SK-N-SH treated with all-trans-retinoic acid at 6 μM for 48 hours (cell line): Measurements from ENCODE around the gene TEP1.

Source experiments
- ATAC-seq: fragments of 200-7000 bp; cut with Tn5 transposase; 3 replicates; pipeline ENCODE4 v1.9.1; 2020; ENCODE audit warnings: mild to moderate bottlenecking, moderate library complexity
- ARNTL ChIP-seq: fragments of 450-650 bp; formaldehyde crosslinking; IDR thresholded peaks from 2 replicates; pipeline ENCODE4 v1.5.0; 2020; ENCODE audit warnings: low read depth, mild to moderate bottlenecking, moderate library complexity, borderline replicate concordance
- BACH2 ChIP-seq: fragments of 250-450 bp; sonication (Bioruptor Pico); IDR thresholded peaks from 2 replicates; pipeline ENCODE4 v1.9.0; 2021; ENCODE audit warnings: mild to moderate bottlenecking, borderline replicate concordance
- CREB5 ChIP-seq: fragments of 250-450 bp; sonication (Bioruptor Pico); IDR thresholded peaks from 2 replicates; pipeline ENCODE4 v1.5.1; 2020; ENCODE audit warnings: low read depth, mild to moderate bottlenecking, moderate library complexity
- CSDC2 ChIP-seq: fragments of 250-450 bp; sonication (Bioruptor Pico); IDR thresholded peaks from 2 replicates; pipeline ENCODE4 v1.5.0; 2020; ENCODE audit warnings: mild to moderate bottlenecking, moderate library complexity
- ESRRG ChIP-seq: fragments of 250-450 bp; sonication (Bioruptor Pico); IDR thresholded peaks from 2 replicates; pipeline ENCODE4 v1.6.1; 2021; ENCODE audit warnings: mild to moderate bottlenecking
- GLIS3 ChIP-seq: fragments of 250-450 bp; sonication (Bioruptor Pico); IDR thresholded peaks from 2 replicates; pipeline ENCODE4 v1.5.0; 2020; ENCODE audit warnings: mild to moderate bottlenecking, moderate library complexity
- ISL1 ChIP-seq: fragments of 250-450 bp; sonication (Bioruptor Pico); IDR thresholded peaks from 2 replicates; pipeline ENCODE4 v2.1.2; 2022; ENCODE audit warnings: mild to moderate bottlenecking, moderate library complexity
- OSR1 ChIP-seq: fragments of 250-450 bp; sonication (Bioruptor Pico); IDR thresholded peaks from 2 replicates; pipeline ENCODE4 v1.8.0; 2022; ENCODE audit warnings: moderate library complexity, mild to moderate bottlenecking, inconsistent platforms
- PPARA ChIP-seq: fragments of 250-450 bp; sonication (Bioruptor Pico); IDR thresholded peaks from 2 replicates; pipeline ENCODE4 v1.5.0; 2020; ENCODE audit warnings: mild to moderate bottlenecking, borderline replicate concordance
- RARB ChIP-seq: fragments of 250-450 bp; sonication (Bioruptor Pico); IDR thresholded peaks from 2 replicates; pipeline ENCODE4 v1.8.0; 2021; ENCODE audit warnings: mild to moderate bottlenecking, moderate library complexity
- SNAI2 ChIP-seq: fragments of 250-450 bp; sonication (Bioruptor Pico); IDR thresholded peaks from 2 replicates; pipeline ENCODE4 v1.5.0; 2020; ENCODE audit warnings: mild to moderate bottlenecking, moderate library complexity
- TCF4 ChIP-seq: fragments of 250-450 bp; sonication (Bioruptor Pico); IDR thresholded peaks from 2 replicates; pipeline ENCODE4 v1.8.0; 2021; ENCODE audit warnings: mild to moderate bottlenecking, moderate library complexity, borderline replicate concordance
- TOX ChIP-seq: fragments of 250-450 bp; sonication (Bioruptor Pico); IDR thresholded peaks from 2 replicates; pipeline ENCODE4 v1.8.0; 2021; ENCODE audit warnings: mild to moderate bottlenecking, moderate library complexity, borderline replicate concordance
- ZFP3 ChIP-seq: fragments of 250-450 bp; sonication (Bioruptor Pico); IDR thresholded peaks from 2 replicates; pipeline ENCODE4 v1.5.0; 2020; ENCODE audit warnings: mild to moderate bottlenecking, moderate library complexity
- ZFP30 ChIP-seq: fragments of 450-650 bp; formaldehyde crosslinking; IDR thresholded peaks from 2 replicates; pipeline ENCODE4 v1.5.0; 2022; ENCODE audit warnings: mild to moderate bottlenecking, moderate library complexity
- ZNF565 ChIP-seq: fragments of 450-650 bp; formaldehyde crosslinking; conservative IDR thresholded peaks from 2 replicates; pipeline ENCODE4 v1.5.0; 2020; ENCODE audit warnings: low read depth, mild to moderate bottlenecking, moderate library complexity
- ZNF70 ChIP-seq: fragments of 450-650 bp; formaldehyde crosslinking; IDR thresholded peaks from 2 replicates; pipeline ENCODE4 v1.5.0; 2020; ENCODE audit warnings: mild to moderate bottlenecking, moderate library complexity
- ZNF8 ChIP-seq: fragments of 450-650 bp; formaldehyde crosslinking; IDR thresholded peaks from 2 replicates; pipeline ENCODE4 v1.5.0; 2020; ENCODE audit warnings: mild to moderate bottlenecking, moderate library complexity
- TF ChIP-seq, protein P1 (sequence below): fragments of 250-450 bp; sonication (Bioruptor Pico); IDR thresholded peaks from 2 replicates; pipeline ENCODE4 v1.8.0; 2021; ENCODE audit warnings: low read depth, mild to moderate bottlenecking, moderate library complexity, borderline replicate concordance
- TF ChIP-seq, protein P2 (sequence below): fragments of 250-450 bp; sonication (Bioruptor Pico); IDR thresholded peaks from 2 replicates; pipeline ENCODE4 v1.8.0; 2020; ENCODE audit warnings: mild to moderate bottlenecking, moderate library complexity, borderline replicate concordance
- TF ChIP-seq, protein P3 (sequence below): fragments of 250-450 bp; sonication (Bioruptor Pico); IDR thresholded peaks from 2 replicates; pipeline ENCODE4 v1.5.1; 2021; ENCODE audit warnings: mild to moderate bottlenecking, moderate library complexity

TEP1 gene

DNA sequence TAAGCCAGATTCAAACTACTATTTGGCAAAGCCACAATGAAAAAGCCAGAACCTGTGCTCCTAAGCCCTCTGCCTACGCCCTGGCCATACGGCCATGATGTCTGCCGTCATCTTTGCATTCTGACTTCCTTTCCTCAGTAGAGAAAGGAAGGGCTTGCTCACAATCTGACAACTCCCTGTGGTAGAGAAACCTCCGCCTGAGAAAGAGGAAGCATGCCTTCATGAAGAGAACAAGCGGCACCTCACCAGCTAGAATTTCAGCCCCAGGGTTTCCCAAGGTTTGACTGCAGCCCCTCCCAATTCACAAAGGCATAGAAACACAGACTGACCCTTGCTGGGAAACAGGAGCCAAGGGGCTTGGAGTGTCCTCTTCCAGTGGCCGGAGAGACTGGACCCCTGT is 25.7 kb downstream of the TEP1 start:
- no peak for ATAC-seq
- TF ChIP-seq ZFP30 (CRISPR knock-in tag): no peak
- TF ChIP-seq ZFP3: no peak
- TF ChIP-seq, all 23 proteins: peak for 0

DNA sequence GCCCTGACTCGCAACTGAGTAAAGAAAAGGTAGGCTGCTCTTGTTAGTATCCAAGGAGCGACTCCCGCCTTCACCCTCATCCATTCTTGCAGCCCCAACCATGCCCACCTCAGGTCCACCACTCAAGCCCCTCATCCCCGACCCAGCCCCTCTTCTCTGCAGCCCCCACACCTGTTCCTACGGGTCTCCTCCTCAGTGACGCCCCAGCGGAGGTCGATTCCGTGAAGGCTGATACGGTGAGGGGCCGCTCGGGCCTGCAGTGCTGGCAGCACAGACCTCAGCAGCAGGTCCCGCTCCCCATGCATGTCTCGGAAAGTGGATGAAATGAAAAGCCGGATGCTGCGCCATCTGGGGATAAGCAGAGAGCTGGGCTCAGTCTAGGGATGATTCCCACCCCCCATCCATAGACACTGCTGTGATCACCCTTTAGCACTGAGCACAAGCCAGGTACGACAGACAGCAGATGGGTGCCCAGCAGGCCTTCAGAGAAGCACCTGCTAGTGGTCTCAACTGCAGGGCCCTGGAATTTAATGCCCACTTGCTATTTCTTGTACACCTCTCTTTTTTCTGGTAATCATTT is 26.9 kb downstream of the TEP1 start:
- TF ChIP-seq ZNF565 (CRISPR knock-in tag): no peak
- TF ChIP-seq TOX (CRISPR knock-in tag): no peak
- TF ChIP-seq ZNF8 (CRISPR knock-in tag): no peak
- TF ChIP-seq ARNTL (CRISPR knock-in tag): no peak
- no peak for TF ChIP-seq ISL1 (CRISPR knock-in tag)
- TF ChIP-seq, protein P1, sequence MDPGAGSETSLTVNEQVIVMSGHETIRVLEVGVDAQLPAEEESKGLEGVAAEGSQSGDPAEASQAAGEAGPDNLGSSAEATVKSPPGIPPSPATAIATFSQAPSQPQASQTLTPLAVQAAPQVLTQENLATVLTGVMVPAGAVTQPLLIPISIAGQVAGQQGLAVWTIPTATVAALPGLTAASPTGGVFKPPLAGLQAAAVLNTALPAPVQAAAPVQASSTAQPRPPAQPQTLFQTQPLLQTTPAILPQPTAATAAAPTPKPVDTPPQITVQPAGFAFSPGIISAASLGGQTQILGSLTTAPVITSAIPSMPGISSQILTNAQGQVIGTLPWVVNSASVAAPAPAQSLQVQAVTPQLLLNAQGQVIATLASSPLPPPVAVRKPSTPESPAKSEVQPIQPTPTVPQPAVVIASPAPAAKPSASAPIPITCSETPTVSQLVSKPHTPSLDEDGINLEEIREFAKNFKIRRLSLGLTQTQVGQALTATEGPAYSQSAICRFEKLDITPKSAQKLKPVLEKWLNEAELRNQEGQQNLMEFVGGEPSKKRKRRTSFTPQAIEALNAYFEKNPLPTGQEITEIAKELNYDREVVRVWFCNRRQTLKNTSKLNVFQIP (CRISPR knock-in tag): no peak
- no peak for TF ChIP-seq BACH2
- TF ChIP-seq CSDC2: no peak
- no peak for TF ChIP-seq OSR1
- no peak for TF ChIP-seq GLIS3
- TF ChIP-seq CREB5 (CRISPR knock-in tag): no peak
- TF ChIP-seq, protein P2, sequence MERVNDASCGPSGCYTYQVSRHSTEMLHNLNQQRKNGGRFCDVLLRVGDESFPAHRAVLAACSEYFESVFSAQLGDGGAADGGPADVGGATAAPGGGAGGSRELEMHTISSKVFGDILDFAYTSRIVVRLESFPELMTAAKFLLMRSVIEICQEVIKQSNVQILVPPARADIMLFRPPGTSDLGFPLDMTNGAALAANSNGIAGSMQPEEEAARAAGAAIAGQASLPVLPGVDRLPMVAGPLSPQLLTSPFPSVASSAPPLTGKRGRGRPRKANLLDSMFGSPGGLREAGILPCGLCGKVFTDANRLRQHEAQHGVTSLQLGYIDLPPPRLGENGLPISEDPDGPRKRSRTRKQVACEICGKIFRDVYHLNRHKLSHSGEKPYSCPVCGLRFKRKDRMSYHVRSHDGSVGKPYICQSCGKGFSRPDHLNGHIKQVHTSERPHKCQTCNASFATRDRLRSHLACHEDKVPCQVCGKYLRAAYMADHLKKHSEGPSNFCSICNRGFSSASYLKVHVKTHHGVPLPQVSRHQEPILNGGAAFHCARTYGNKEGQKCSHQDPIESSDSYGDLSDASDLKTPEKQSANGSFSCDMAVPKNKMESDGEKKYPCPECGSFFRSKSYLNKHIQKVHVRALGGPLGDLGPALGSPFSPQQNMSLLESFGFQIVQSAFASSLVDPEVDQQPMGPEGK (CRISPR knock-in tag): no peak
- no peak for ATAC-seq

GRCh38 chr14:20384886-20385285 is 28.4 kb downstream of the TEP1 start:
- no peak for ATAC-seq
- TF ChIP-seq TCF4 (CRISPR knock-in tag) (no peak), RARB (CRISPR knock-in tag) (no peak), TOX (CRISPR knock-in tag) (no peak), BACH2 (no peak), PPARA (CRISPR knock-in tag) (no peak), ZNF565 (CRISPR knock-in tag) (no peak), ESRRG (CRISPR knock-in tag) (no peak), ZNF8 (CRISPR knock-in tag) (no peak), ARNTL (CRISPR knock-in tag) (no peak)
- TF ChIP-seq, protein P2 (CRISPR knock-in tag): no peak
- TF ChIP-seq, protein P3, sequence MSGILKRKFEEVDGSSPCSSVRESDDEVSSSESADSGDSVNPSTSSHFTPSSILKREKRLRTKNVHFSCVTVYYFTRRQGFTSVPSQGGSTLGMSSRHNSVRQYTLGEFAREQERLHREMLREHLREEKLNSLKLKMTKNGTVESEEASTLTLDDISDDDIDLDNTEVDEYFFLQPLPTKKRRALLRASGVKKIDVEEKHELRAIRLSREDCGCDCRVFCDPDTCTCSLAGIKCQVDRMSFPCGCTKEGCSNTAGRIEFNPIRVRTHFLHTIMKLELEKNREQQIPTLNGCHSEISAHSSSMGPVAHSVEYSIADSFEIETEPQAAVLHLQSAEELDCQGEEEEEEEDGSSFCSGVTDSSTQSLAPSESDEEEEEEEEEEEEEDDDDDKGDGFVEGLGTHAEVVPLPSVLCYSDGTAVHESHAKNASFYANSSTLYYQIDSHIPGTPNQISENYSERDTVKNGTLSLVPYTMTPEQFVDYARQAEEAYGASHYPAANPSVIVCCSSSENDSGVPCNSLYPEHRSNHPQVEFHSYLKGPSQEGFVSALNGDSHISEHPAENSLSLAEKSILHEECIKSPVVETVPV (CRISPR knock-in tag): no peak

DNA sequence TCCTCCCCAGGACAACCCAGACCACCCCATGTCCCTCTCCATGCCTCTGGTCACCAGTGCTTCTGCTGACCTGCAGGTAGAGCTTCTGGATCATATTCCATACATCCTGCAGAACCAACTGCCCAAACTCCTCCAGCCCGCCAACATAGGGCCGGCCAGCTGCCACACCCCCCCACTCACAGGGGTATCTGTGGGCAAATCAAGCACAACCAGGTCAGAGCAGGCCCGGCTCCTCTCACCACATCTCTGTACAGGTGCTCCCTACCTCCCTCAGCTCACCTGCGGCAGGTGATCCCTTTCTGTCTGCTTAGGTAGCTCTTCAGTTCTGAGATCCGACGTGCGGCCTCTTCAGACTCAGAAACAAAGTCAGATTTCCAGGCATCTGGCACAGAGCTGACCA is 29.0 kb downstream of the TEP1 start:
- ATAC-seq: no peak
- TF ChIP-seq ZNF70 (CRISPR knock-in tag) (no peak), SNAI2 (CRISPR knock-in tag) (no peak), RARB (CRISPR knock-in tag) (no peak), TOX (CRISPR knock-in tag) (no peak), CREB5 (CRISPR knock-in tag) (no peak), ZNF8 (CRISPR knock-in tag) (no peak), ZFP3 (no peak), ZFP30 (CRISPR knock-in tag) (no peak), PPARA (CRISPR knock-in tag) (no peak)
- TF ChIP-seq, protein P2 (CRISPR knock-in tag): no peak
- TF ChIP-seq, protein P3 (CRISPR knock-in tag): no peak
